Vagina (tissue), 2 donors: ENCODE measurements around the gene NARS2. TPM values are rescaled to one million over a fixed set of nuclear protein-coding genes. Genes with fewer than 3 reads are reported as not detected.
"Not testable (repeated sequence)": the region's sequence is repeated elsewhere in the genome, so short reads cannot be mapped to it uniquely, and the experiment has no call there.

ENCODE experiments used
- DNase-seq, 2 donors: peaks; one replicate each; pipeline ENCODE4 v3.0.0-alpha.2; 2017; ENCODE audit errors: extremely low spot score in 2 of 2
- H3K27ac ChIP-seq: fragments of 200-600 bp; sonication (generic); one replicate; pipeline ENCODE4 v1.5.1; 2019
- H3K27me3 ChIP-seq: fragments of 200-600 bp; sonication (generic); one replicate; pipeline ENCODE4 v1.5.1; 2019
- H3K36me3 ChIP-seq, 2 donors: fragments of 200-600 bp; sonication (generic); one replicate each; pipeline ENCODE4 v1.5.1; 2017 to 2019
- H3K4me1 ChIP-seq: fragments of 200-600 bp; sonication (generic); one replicate; pipeline ENCODE4 v1.5.1; 2019
- H3K4me3 ChIP-seq, 2 donors: fragments of 200-600 bp; sonication (generic); 1 replicate in 1 of 2; 2 replicates in 1 of 2; pipeline ENCODE4 v1.5.1; 2016 to 2019
- H3K9me3 ChIP-seq: fragments of 200-600 bp; sonication (generic); one replicate; pipeline ENCODE4 v1.5.1; 2019
- POLR2A ChIP-seq, 2 donors: fragments of 450-650 bp; IDR thresholded peaks; one replicate each; pipeline ENCODE4 v1.6.1; 2017; ENCODE audit warnings: antibody characterized with exemption in 2 of 2, mild to moderate bottlenecking in 2 of 2, moderate library complexity in 2 of 2
- POLR2AphosphoS5 ChIP-seq, 2 donors: sonication (generic); formaldehyde crosslinking; IDR thresholded peaks; one replicate each; pipeline ENCODE4 v1.9.0; 2017; ENCODE audit warnings: antibody characterized with exemption in 2 of 2, mild to moderate bottlenecking in 2 of 2, low read depth in 1 of 2; ENCODE audit not compliant: insufficient read depth in 1 of 2
- intact Hi-C: fragments of 100-400 bp; cut with DNase I; formaldehyde crosslinking; loops from one replicate; pipeline ENCODE4 v1.15.1; 2023
- total RNA-seq: library from RNA; depleted of rRNA; stranded (reverse); fragments of >200 nt; gene quantifications from one replicate; pipeline ENCODE4 v1.2.3, GENCODE V29; 2016
- TF ChIP-seq, protein P1 (sequence below), 3 experiments: fragments of 450-650 bp in 2 of 3; fragments of 200-600 bp in 1 of 3; sonication (generic) in 1 of 3; IDR thresholded peaks; one replicate each; pipeline ENCODE4 v1.5.1; 2017 to 2019; ENCODE audit warnings: antibody characterized with exemption in 3 of 3, mild to moderate bottlenecking in 2 of 3, moderate library complexity in 2 of 3

Gene NARS2
- total RNA-seq, 1 donor from 2014 or later: 13.5 TPM

DNA sequence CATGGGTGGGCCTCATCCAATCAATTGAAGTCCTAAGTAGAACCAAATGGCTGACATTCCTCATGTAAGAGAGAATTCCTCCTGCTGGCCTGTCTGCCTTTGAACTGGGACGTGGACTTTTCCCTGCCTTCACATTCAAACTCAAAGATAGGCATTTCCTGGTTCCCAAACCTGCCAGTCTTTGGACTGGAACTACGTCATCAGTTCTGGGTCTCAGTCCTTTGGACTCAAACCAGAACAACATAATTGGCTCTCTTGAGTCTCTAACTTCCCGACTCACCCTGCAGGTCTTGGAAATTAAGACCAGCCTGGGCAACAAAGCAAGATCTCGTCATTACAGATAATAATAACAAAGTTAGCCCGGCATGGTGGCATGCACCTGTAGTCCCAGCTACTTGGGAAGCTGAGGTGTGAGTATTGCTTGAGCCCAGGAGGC, 38.7 kb upstream of the NARS2 start:
- H3K27me3 ChIP-seq: no peaks in the 10 kb centered on the region
- no peaks in the 10 kb centered on the region for H3K9me3 ChIP-seq
- TF ChIP-seq POLR2A (IDR thresholded peaks at IDR 0.05): no peak
- TF ChIP-seq POLR2AphosphoS5 (IDR thresholded peaks at IDR 0.05; ENCODE audit: insufficient read depth in 1 of 2, low read depth in 1 of 2): no peak
- TF ChIP-seq, protein P1, sequence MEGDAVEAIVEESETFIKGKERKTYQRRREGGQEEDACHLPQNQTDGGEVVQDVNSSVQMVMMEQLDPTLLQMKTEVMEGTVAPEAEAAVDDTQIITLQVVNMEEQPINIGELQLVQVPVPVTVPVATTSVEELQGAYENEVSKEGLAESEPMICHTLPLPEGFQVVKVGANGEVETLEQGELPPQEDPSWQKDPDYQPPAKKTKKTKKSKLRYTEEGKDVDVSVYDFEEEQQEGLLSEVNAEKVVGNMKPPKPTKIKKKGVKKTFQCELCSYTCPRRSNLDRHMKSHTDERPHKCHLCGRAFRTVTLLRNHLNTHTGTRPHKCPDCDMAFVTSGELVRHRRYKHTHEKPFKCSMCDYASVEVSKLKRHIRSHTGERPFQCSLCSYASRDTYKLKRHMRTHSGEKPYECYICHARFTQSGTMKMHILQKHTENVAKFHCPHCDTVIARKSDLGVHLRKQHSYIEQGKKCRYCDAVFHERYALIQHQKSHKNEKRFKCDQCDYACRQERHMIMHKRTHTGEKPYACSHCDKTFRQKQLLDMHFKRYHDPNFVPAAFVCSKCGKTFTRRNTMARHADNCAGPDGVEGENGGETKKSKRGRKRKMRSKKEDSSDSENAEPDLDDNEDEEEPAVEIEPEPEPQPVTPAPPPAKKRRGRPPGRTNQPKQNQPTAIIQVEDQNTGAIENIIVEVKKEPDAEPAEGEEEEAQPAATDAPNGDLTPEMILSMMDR (IDR thresholded peaks at IDR 0.05): no peak
- intact Hi-C loops: no loop called here
- DNase-seq: no peak
- no peaks in the 10 kb centered on the region for H3K4me1 ChIP-seq
- H3K4me3 ChIP-seq: no peak overlapping the region
- H3K27ac ChIP-seq: no peak overlapping the region
- no peaks in the 10 kb centered on the region for H3K36me3 ChIP-seq

DNA sequence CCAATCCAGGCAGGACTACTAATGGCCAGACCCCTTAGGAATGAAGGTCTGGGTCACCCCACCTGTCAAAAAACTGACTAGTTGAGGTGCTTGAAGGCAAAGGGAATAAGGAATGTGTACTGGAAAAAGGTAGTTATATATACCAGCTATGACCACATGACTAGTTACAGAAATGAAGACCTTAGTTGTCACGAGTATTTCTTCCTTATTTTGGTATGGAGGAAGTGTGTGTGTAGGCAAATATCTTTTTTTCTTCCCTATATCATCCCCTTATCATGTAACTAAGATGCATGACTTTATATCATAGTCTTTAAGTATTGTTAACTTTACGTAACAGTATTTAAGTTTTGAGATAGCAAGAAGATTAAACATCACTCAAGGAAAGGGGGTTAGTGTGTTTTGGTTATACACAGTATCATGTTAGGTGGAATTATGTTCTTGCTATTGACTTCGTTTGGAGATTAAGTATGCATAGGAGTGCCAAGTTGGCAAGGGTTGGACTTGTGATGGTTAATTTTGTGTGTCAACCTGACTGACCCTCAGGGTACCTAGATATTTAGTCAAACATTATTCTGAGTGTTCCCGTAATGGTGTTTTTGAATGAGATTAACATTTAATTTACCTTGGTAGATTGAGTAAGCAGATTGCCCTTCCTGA, 38.2 kb upstream of the NARS2 start:
- TF ChIP-seq, protein P1 (IDR thresholded peaks at IDR 0.05): no peak
- TF ChIP-seq POLR2AphosphoS5 (IDR thresholded peaks at IDR 0.05; ENCODE audit: insufficient read depth in 1 of 2, low read depth in 1 of 2) (no peak), POLR2A (IDR thresholded peaks at IDR 0.05) (no peak)
- DNase-seq: no peak
- intact Hi-C loops: no loop called here

DNA sequence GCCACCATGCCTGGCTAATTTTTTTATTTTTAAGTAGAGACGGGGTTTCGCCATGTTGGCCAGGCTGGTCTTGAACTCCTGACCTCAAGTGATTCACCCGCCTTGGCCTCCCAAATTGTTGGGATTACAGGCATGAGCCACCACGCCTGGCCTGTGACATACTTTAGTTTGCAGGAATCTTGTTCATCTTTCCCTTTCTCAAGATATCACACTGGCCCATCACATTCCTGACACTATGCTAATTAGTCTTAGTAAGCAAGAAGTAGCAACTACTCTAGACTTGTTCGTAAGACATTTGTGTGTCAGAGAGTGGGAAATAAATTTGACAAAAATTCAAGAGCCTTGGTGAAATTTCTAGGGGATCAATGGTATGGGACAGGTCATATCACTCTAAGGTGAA, 34.7 kb upstream of the NARS2 start:
- intact Hi-C loops, H3K36me3 ChIP-seq, H3K9me3 ChIP-seq, H3K4me1 ChIP-seq, H3K27ac ChIP-seq, DNase-seq, H3K27me3 ChIP-seq, H3K4me3 ChIP-seq: not testable (repeated sequence)

More for the DNA sequence above, 38.2 kb upstream of the NARS2 start:
- Histone ChIP-seq H3K4me3 (no peak overlapping the region), H3K27me3 (no peaks in the 10 kb centered on the region), H3K4me1 (no peaks in the 10 kb centered on the region), H3K9me3 (no peaks in the 10 kb centered on the region), H3K36me3 (no peaks in the 10 kb centered on the region), H3K27ac (no peak overlapping the region)

DNA sequence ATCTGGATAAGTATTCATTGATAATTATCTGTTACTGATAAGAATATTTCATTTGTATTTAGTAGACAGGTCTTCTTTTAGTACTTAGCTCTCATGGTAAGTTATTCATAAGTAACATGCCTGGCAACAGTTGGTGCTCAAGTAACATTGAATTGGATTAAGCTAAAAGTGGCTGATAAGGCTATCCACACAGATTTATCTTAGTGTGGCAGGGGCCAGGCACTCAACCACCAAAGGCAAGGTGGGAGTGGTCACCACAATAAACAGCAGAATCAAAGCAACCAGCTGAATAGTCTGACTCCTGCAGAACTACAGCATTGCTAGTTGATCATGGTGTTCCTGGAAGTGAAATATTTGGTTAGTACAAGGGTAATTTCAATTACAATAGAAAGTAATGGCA, 33.0 kb upstream of the NARS2 start:
- DNase-seq: no peak
- no peaks in the 10 kb centered on the region for H3K9me3 ChIP-seq
- intact Hi-C loops: no loop called here

DNA sequence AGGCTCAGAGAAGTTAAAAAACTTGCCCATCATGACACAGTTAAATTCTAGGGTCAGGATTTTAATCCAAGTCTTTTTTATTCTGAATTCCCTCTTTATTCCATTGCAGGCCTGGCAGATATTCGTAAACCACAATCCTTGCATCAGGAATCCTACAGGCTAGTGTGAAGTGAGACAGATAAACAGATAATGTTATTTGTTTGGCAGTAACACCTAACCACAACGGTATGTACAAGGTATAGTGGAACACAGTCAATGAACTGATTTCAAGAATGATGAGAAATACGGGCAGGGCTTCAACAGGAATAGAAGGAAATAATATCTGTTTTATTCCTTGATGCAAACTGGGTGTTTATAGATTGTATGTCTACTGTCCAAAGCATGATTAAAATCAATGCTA, 32.0 kb upstream of the NARS2 start:
- no peak overlapping the region for H3K27ac ChIP-seq
- DNase-seq: no peak
- H3K9me3 ChIP-seq: no peaks in the 10 kb centered on the region
- no peak for TF ChIP-seq POLR2AphosphoS5 (IDR thresholded peaks at IDR 0.05; ENCODE audit: insufficient read depth in 1 of 2, low read depth in 1 of 2)
- TF ChIP-seq, protein P1 (IDR thresholded peaks at IDR 0.05): no peak
- TF ChIP-seq POLR2A (IDR thresholded peaks at IDR 0.05): no peak
- no peaks in the 10 kb centered on the region for H3K4me1 ChIP-seq
- no peaks in the 10 kb centered on the region for H3K27me3 ChIP-seq
- intact Hi-C loops: no loop called here
- no peaks in the 10 kb centered on the region for H3K36me3 ChIP-seq
- no peak overlapping the region for H3K4me3 ChIP-seq

More for the DNA sequence above, 33.0 kb upstream of the NARS2 start:
- Histone ChIP-seq H3K36me3 (no peaks in the 10 kb centered on the region), H3K4me1 (no peaks in the 10 kb centered on the region), H3K27ac (no peak overlapping the region), H3K27me3 (no peaks in the 10 kb centered on the region), H3K4me3 (no peak overlapping the region)
- TF ChIP-seq, protein P1 (IDR thresholded peaks at IDR 0.05): no peak
- no peak for TF ChIP-seq POLR2A (IDR thresholded peaks at IDR 0.05)
- TF ChIP-seq POLR2AphosphoS5 (IDR thresholded peaks at IDR 0.05; ENCODE audit: insufficient read depth in 1 of 2, low read depth in 1 of 2): no peak
